Endothelial cell of umbilical vein (primary cell): ENCODE measurements around the gene GBE1. TPM values are rescaled to one million over a fixed set of nuclear protein-coding genes. Genes with fewer than 3 reads are reported as not detected.

Source experiments
- BruUV-seq: library from RNA; stranded (reverse); fragments of 400-500 nt; replicated peaks from 2 replicates; lab custom pipeline; 2021; lab: Mats Ljungman, UMichigan
- CTCF ChIA-PET: fragments of 300-600, 350-600 bp; sonication (Branson Sonifier 250); formaldehyde crosslinking; loops from one replicate; lab custom pipeline; 2021; ENCODE audit warnings: antibody characterized with exemption, inconsistent platforms; lab: Charles Lee
- POLR2A ChIA-PET: fragments of 300-600, 350-600 bp; sonication (Branson Sonifier 250); formaldehyde crosslinking; loops from one replicate; lab custom pipeline; 2021; ENCODE audit warnings: antibody characterized with exemption, inconsistent platforms; lab: Charles Lee
- DNase-seq: peaks from one replicate; pipeline ENCODE4 v3.0.0-alpha.2; 2011; ENCODE audit warnings: low read depth, low spot score
- FAIRE-seq: peaks from 2 replicates; lab custom pipeline; 2011; peaks lifted over from hg19 to GRCh38; lab: Jason Lieb, UNC
- H2AFZ ChIP-seq: 2 replicates; pipeline ENCODE4 v1.6.0; 2012; ENCODE audit warnings: low read depth, low read length, control low read depth, inconsistent platforms
- H3K27ac ChIP-seq: 2 replicates; pipeline ENCODE4 v1.5.1; 2011; ENCODE audit warnings: low read depth, mild to moderate bottlenecking, control low read depth, low read length, moderate library complexity; ENCODE audit not compliant: insufficient read depth
- H3K27me3 ChIP-seq, 2 experiments: 2 replicates each; pipeline versions ENCODE4 v1.6.0 to v1.6.1; 2011; ENCODE audit warnings: low read length in 2 of 2, mixed read lengths in 1 of 2; ENCODE audit not compliant: control insufficient read depth in 2 of 2, insufficient read depth in 2 of 2
- H3K36me3 ChIP-seq, 2 experiments: 2 replicates in 1 of 2; 3 replicates in 1 of 2; pipeline ENCODE4 v1.5.1; 2011; ENCODE audit warnings: low read length in 2 of 2, mild to moderate bottlenecking in 1 of 2, moderate library complexity in 1 of 2; ENCODE audit not compliant: control insufficient read depth in 2 of 2, insufficient read depth in 2 of 2; ENCODE audit errors: extremely low read depth in 1 of 2
- H3K4me1 ChIP-seq: 3 replicates; pipeline ENCODE4 v1.5.1; 2011; ENCODE audit warnings: mild to moderate bottlenecking, low read length; ENCODE audit not compliant: control insufficient read depth, insufficient read depth; ENCODE audit errors: extremely low read depth
- H3K4me2 ChIP-seq: 2 replicates; pipeline ENCODE4 v1.6.1; 2011; ENCODE audit warnings: low read length, control low read depth, mixed read lengths; ENCODE audit not compliant: insufficient read depth
- H3K4me3 ChIP-seq, 3 experiments: fragments of 200-600 bp in 1 of 3; sonication (generic), shearing (Covaris generic) in 1 of 3; replicated peaks in 1 of 3; 2 replicates each; pipeline ENCODE4 v1.5.1; 2011 to 2016; ENCODE audit warnings: control low read depth in 3 of 3, low read length in 3 of 3, mild to moderate bottlenecking in 2 of 3, inconsistent platforms in 1 of 3, low read depth in 1 of 3, moderate library complexity in 1 of 3; ENCODE audit not compliant: insufficient read depth in 1 of 3
- H3K79me2 ChIP-seq: 2 replicates; pipeline ENCODE4 v1.6.0; 2012; ENCODE audit warnings: low read length, inconsistent platforms; ENCODE audit not compliant: control insufficient read depth, insufficient read depth
- H3K9ac ChIP-seq: replicated peaks from 2 replicates; pipeline ENCODE3; 2011; ENCODE audit warnings: low read length, control low read depth; ENCODE audit not compliant: insufficient read depth; ENCODE audit errors: extremely low read depth
- H3K9me1 ChIP-seq: replicated peaks from 3 replicates; pipeline ENCODE4 v1.6.0; 2011; ENCODE audit warnings: mild to moderate bottlenecking, low read length; ENCODE audit not compliant: control insufficient read depth, insufficient read depth; ENCODE audit errors: extremely low read depth
- H3K9me3 ChIP-seq: replicated peaks from 2 replicates; pipeline ENCODE4 v1.5.1; 2012; ENCODE audit warnings: low read length, inconsistent platforms; ENCODE audit not compliant: control insufficient read depth, insufficient read depth
- H4K20me1 ChIP-seq: replicated peaks from 2 replicates; pipeline ENCODE3; 2011; ENCODE audit warnings: mild to moderate bottlenecking, low read length; ENCODE audit not compliant: control insufficient read depth, insufficient read depth; ENCODE audit errors: extremely low read depth
- CTCF ChIP-seq, 2 donors: IDR thresholded peaks; 1 replicate in 1 of 2; 2 replicates in 1 of 2; pipeline ENCODE4 v1.5.1; 2011; ENCODE audit warnings: low read length in 2 of 2, mild to moderate bottlenecking in 2 of 2, moderate library complexity in 2 of 2, control low read depth in 1 of 2, inconsistent platforms in 1 of 2, low read depth in 1 of 2; ENCODE audit not compliant: insufficient read depth in 1 of 2; ENCODE audit errors: extremely low read depth in 1 of 2
- EZH2 ChIP-seq: IDR thresholded peaks from 2 replicates; pipeline ENCODE4 v1.6.1; 2012; ENCODE audit warnings: borderline replicate concordance, low read depth, mild to moderate bottlenecking, moderate library complexity, low read length, inconsistent platforms; ENCODE audit not compliant: severe bottlenecking
- FOS ChIP-seq: IDR thresholded peaks from 2 replicates; pipeline ENCODE4 v1.6.1; 2011; ENCODE audit warnings: mild to moderate bottlenecking, low read length, moderate library complexity, borderline replicate concordance; ENCODE audit not compliant: insufficient read depth
- GATA2 ChIP-seq: IDR thresholded peaks from 2 replicates; pipeline ENCODE4 v1.7.0; 2011; ENCODE audit warnings: low read depth, mild to moderate bottlenecking, moderate library complexity, mixed read lengths, low read length; ENCODE audit not compliant: insufficient read length, insufficient read depth
- MYC ChIP-seq: IDR thresholded peaks from one replicate; pipeline ENCODE4 v1.6.1; 2011; ENCODE audit warnings: mild to moderate bottlenecking, low read depth, low read length
- POLR2A ChIP-seq: IDR thresholded peaks from 2 replicates; pipeline ENCODE4 v1.6.1; 2012; ENCODE audit warnings: low read depth, mild to moderate bottlenecking, control low read depth, low read length
- POLR2AphosphoS5 ChIP-seq: IDR thresholded peaks from 2 replicates; pipeline ENCODE4 v1.6.1; 2012; ENCODE audit warnings: low read depth, mild to moderate bottlenecking, control low read depth, low read length, moderate library complexity; ENCODE audit not compliant: insufficient read depth
- dilution Hi-C: fragments of 300-500 bp; cut with MboI; formaldehyde crosslinking; loops from one replicate; pipeline ENCODE4 v1.15.0; 2019; ENCODE audit warnings: low sequenced_read_pairs; ENCODE audit not compliant: extremely low pct_ligation_motif_present
- intact Hi-C: fragments of 100-400 bp; cut with micrococcal nuclease; formaldehyde crosslinking; loops from one replicate; pipeline ENCODE4 v1.10.0; 2022
- polyA plus RNA-seq, 4 experiments: library from polyadenylated mRNA; depleted of rRNA in 3 of 4; stranded (reverse) in 3 of 4; unstranded in 1 of 4; fragments of >200 nt; gene quantifications; 2 replicates each; pipeline versions ENCODE4 v1.2.1 to v1.2.3, GENCODE V29; 2011 to 2012; ENCODE audit warnings: missing spikeins in 1 of 4
- total RNA-seq: library from RNA; stranded (reverse); gene quantifications from 2 replicates; pipeline ENCODE4 v1.2.3, GENCODE V29; 2021

Gene GBE1
- total and polyA plus RNA-seq, 2 donors (not counting 3 experiments of a cell fraction or from before 2014, with no cell fraction given), result 35.9 to 110 TPM

DNA sequence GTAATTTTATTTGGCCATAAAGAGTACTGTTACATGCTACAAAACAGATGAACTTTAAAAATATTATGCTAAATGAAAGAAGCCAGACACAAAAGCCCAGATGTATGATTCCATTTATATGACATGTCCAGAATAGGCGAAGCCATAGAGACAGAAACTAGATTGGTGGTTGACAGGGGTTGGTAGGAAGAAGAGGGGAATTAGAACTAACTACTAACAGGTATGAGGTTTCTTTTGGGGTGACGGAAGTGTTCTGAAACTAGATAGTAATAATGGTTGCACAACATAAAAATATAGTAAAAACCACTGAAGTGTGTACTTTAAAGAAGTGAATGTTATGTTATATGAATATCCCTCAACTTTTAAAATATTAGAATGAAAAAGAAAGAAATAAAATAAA, 66.1 kb downstream of the GBE1 start:
- FAIRE-seq, result no peak
- no peak overlapping the region for H2AFZ ChIP-seq
- ChIA-PET POLR2A (no interaction called here), CTCF (interaction anchor here (0.6 to 1.4 kb wide), 3 partner anchors 21 to 214 kb away, joined by 3 to 5 read pairs (median 4); no protein-coding TSS in a partner anchor)
- TF ChIP-seq EZH2 (no peak), MYC (no peak), FOS (no peak)
- intact Hi-C loops (no loop called here), dilution Hi-C loops (no loop called here)
- no peak overlapping the region for H3K27ac ChIP-seq
- peaks cover 24% of the 10 kb centered on the region for H3K79me2 ChIP-seq
- H3K36me3 ChIP-seq, result no peaks in the 10 kb centered on the region
- H4K20me1 ChIP-seq, result no peaks in the 10 kb centered on the region
- no peaks in the 10 kb centered on the region for H3K27me3 ChIP-seq
- no peak for DNase-seq
- no peak overlapping the region for H3K9ac ChIP-seq
- H3K4me3 ChIP-seq, result no peak overlapping the region
- BruUV-seq, result no TSS peak
- no peaks in the 10 kb centered on the region for H3K4me1 ChIP-seq
- no peaks in the 10 kb centered on the region for H3K9me3 ChIP-seq
- no peaks in the 10 kb centered on the region for H3K9me1 ChIP-seq
- H3K4me2 ChIP-seq, result no peak overlapping the region

DNA sequence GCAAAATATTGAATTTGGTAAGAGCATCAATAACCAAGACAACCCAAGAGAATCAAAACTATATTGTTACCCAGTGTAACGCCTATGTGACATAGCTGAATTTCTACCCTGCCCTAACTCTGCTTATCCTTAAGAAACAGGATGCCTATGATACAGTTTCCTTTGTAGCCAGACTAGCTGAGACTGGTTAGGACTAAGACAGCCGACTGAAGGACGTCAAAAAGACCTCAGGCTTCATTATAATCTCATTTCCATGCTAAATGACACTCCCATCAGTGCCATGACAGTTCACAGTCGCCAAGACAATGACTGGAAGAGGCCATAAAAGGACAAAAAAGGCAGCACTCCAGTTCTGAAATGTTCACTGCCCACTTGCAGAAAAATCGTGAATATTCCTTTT, 66.8 kb downstream of the GBE1 start:
- H3K79me2 ChIP-seq, result peaks cover 26% of the 10 kb centered on the region

More for the DNA sequence above, 66.8 kb downstream of the GBE1 start:
- Histone ChIP-seq H3K9ac (no peak overlapping the region), H4K20me1 (no peaks in the 10 kb centered on the region), H3K4me1 (no peaks in the 10 kb centered on the region), H2AFZ (no peak overlapping the region), H3K9me3 (no peaks in the 10 kb centered on the region), H3K27me3 (no peaks in the 10 kb centered on the region), H3K4me2 (no peak overlapping the region), H3K27ac (no peak overlapping the region), H3K4me3 (no peak overlapping the region), H3K36me3 (no peaks in the 10 kb centered on the region), H3K9me1 (no peaks in the 10 kb centered on the region)
- dilution Hi-C loops (no loop called here), intact Hi-C loops (no loop called here)
- DNase-seq (no peak), FAIRE-seq (no peak)
- TF ChIP-seq FOS (no peak), GATA2 (no peak), CTCF (IDR thresholded peaks at IDR 0.05; ENCODE audit: extremely low read depth in 1 of 2, insufficient read depth in 1 of 2, low read depth in 1 of 2, low read length in 2 of 2) (no peak), POLR2AphosphoS5 (no peak), EZH2 (no peak), MYC (no peak), POLR2A (no peak)
- BruUV-seq, result no TSS peak
- ChIA-PET CTCF (no interaction called here), POLR2A (no interaction called here)
